Neural crest cell (in vitro differentiated cells): ENCODE measurements around the gene SSH2. TPM values are rescaled to one million over a fixed set of nuclear protein-coding genes. Genes with fewer than 3 reads are reported as not detected.

Source experiments
- DNase-seq: peaks from one replicate; pipeline ENCODE4 v3.0.0; 2021; ENCODE audit warnings: low read depth, mixed read lengths, low spot score
- H3K27ac Mint-ChIP-seq: one replicate; pipeline ENCODE4 v1.8.0; 2021; ENCODE audit warnings: mild to moderate bottlenecking, mixed read lengths; ENCODE audit not compliant: unreplicated experiment
- H3K27me3 Mint-ChIP-seq: 2 replicates; pipeline ENCODE4 v1.8.0; 2021; ENCODE audit warnings: low read depth, mild to moderate bottlenecking, mixed read lengths
- H3K36me3 Mint-ChIP-seq: 2 replicates; pipeline ENCODE4 v1.8.0; 2021; ENCODE audit warnings: low read depth, mild to moderate bottlenecking, mixed read lengths
- H3K4me1 Mint-ChIP-seq: 2 replicates; pipeline ENCODE4 v1.8.0; 2021; ENCODE audit warnings: mixed read lengths
- H3K4me3 Mint-ChIP-seq: one replicate; pipeline ENCODE4 v1.8.0; 2021; ENCODE audit warnings: mild to moderate bottlenecking, mixed read lengths
- H3K9me3 Mint-ChIP-seq: 2 replicates; pipeline ENCODE4 v1.8.0; 2021; ENCODE audit warnings: mixed read lengths
- total RNA-seq: library from RNA; stranded (reverse); gene quantifications from 2 replicates; pipeline ENCODE4 v1.2.1, GENCODE V29; 2021
- TF ChIP-seq, protein P1 (sequence below): fragments of 200-600 bp; sonication (generic); conservative IDR thresholded peaks from 2 replicates; pipeline ENCODE4 v1.5.0; 2021; ENCODE audit warnings: antibody characterized with exemption, mild to moderate bottlenecking

SSH2 gene
- total RNA-seq, 1 donor from 2014 or later: 29.2 TPM

DNA sequence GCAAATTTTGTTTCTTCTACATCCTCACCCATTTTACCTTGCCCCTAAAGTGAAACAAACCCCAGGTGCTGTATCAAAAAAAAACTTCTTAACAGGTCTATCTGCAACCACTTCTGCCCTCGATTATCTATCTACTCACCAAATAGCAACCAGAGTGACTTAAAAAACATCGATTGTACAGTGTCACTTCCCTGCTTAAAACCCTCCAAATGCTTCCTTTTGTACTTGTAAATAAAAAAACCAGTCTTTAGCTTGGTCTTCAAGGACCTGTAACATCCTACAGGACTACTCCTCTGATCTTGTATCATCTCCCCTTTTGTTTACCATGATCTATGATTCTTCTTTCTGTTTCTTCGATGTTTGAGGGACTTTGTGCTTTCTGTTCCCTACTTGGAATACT lies 224.6 kb downstream of the SSH2 start:
- no peak overlapping the region for H3K27ac Mint-ChIP-seq
- H3K4me3 Mint-ChIP-seq: no peak overlapping the region
- no peak for DNase-seq
- H3K9me3 Mint-ChIP-seq: no peaks in the 10 kb centered on the region
- H3K36me3 Mint-ChIP-seq: peaks cover 6% of the 10 kb centered on the region
- TF ChIP-seq, protein P1, sequence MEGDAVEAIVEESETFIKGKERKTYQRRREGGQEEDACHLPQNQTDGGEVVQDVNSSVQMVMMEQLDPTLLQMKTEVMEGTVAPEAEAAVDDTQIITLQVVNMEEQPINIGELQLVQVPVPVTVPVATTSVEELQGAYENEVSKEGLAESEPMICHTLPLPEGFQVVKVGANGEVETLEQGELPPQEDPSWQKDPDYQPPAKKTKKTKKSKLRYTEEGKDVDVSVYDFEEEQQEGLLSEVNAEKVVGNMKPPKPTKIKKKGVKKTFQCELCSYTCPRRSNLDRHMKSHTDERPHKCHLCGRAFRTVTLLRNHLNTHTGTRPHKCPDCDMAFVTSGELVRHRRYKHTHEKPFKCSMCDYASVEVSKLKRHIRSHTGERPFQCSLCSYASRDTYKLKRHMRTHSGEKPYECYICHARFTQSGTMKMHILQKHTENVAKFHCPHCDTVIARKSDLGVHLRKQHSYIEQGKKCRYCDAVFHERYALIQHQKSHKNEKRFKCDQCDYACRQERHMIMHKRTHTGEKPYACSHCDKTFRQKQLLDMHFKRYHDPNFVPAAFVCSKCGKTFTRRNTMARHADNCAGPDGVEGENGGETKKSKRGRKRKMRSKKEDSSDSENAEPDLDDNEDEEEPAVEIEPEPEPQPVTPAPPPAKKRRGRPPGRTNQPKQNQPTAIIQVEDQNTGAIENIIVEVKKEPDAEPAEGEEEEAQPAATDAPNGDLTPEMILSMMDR: no peak
- no peaks in the 10 kb centered on the region for H3K27me3 Mint-ChIP-seq
- no peaks in the 10 kb centered on the region for H3K4me1 Mint-ChIP-seq

DNA sequence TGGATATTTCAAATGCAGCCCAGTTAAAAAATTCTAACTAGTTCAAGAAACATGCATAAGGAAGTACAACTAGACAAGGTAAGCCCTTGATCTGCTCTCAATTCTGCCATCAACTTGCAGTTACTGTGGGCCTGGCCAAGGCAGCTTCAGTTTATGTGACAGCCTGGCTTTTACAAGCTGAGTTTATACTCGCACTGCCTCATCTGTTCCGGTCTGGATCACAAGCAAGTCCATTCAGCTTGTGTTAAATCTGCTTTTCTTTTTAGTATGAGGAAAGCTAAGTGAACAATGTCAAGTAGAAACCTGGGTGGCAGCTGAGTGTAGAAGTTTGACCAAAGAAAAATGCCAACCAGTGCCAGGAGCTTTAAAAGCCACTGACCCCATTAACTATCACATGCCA lies 230.7 kb downstream of the SSH2 start:
- H3K9me3 Mint-ChIP-seq: no peaks in the 10 kb centered on the region
- H3K27me3 Mint-ChIP-seq: no peaks in the 10 kb centered on the region
- no peaks in the 10 kb centered on the region for H3K4me1 Mint-ChIP-seq
- no peak overlapping the region for H3K27ac Mint-ChIP-seq
- TF ChIP-seq, protein P1: no peak
- peaks cover 7% of the 10 kb centered on the region for H3K36me3 Mint-ChIP-seq
- H3K4me3 Mint-ChIP-seq: no peak overlapping the region
- DNase-seq: no peak

DNA sequence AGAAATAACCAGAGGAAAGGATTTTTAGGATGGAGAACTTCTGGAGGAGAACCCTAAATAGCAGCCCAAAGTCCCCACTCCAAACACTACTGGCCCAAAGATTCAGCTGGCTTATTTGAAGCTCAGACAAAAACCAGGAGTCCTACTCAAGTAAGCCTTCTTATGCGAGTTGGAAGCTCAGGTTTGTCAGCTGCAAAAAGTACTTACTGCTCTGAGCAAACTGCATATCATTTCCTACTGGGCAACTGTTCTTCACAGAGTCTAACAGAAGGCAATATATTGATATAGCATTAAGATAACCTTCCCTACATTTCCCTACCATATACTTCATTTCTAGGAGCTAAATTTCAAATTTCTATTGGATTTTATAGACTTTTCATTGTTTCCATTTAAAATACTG lies 231.2 kb downstream of the SSH2 start:
- Mint-ChIP-seq H3K9me3 (no peaks in the 10 kb centered on the region), H3K4me3 (no peak overlapping the region), H3K36me3 (peaks cover 7% of the 10 kb centered on the region), H3K27me3 (no peaks in the 10 kb centered on the region), H3K4me1 (no peaks in the 10 kb centered on the region), H3K27ac (no peak overlapping the region)
- TF ChIP-seq, protein P1: no peak
- no peak for DNase-seq

DNA sequence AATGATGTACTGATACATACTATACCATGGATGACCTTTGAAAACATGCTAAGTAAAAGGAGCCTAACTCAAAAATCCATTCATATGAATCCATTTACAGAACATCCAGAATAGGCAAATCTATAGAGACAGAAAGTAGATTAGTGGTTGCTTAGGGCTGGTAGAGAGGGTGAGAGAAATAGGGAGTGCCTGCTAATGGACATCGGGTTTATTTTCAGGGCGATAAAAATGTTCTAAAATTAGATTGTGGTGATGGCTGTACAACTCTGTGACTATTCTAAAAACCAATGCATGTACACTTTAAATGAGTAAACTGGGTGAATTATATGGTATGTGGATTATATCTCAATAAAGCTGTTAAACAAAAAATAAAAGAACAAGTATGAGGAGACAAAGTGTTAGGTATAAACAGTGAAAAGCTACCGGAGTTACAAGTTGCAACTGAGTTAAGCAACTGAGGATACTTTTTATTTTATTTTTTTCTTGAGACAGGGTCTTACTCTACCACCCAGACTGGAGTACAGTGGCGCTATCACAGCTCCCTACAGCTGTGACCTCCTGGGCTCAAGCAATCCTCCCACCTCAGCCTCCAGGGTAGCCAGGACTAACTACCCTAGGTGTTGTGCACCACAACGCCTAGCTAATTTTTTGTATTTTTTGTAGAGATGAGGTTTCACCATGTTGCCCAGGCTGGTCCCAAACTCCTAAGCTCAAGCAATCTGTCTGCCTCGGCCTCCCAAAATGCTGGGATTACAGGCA lies 231.8 kb downstream of the SSH2 start:
- TF ChIP-seq, protein P1: no peak
- H3K9me3 Mint-ChIP-seq: no peaks in the 10 kb centered on the region
- no peak overlapping the region for H3K27ac Mint-ChIP-seq
- H3K4me1 Mint-ChIP-seq: no peaks in the 10 kb centered on the region
- DNase-seq: no peak
- H3K36me3 Mint-ChIP-seq: peaks cover 7% of the 10 kb centered on the region
- no peaks in the 10 kb centered on the region for H3K27me3 Mint-ChIP-seq
- no peak overlapping the region for H3K4me3 Mint-ChIP-seq

DNA sequence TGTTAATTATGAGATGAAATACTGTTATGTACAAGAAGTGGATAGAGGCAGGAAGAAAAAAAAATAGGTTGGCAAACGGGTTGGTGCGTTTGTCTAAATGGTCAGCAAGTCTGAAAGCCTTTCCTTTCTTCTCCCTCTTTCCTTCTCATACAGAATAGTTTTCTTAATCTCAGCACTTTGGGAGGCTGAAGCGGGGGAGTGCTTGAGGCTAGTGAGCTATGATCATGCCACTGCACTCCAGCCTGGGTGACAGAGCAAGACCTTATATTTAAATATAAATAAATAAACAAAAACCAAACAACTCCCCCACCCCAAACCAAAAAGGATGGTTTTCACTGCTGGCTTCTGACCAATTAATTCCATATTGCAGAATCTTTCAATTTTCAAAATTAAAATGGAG lies 232.7 kb downstream of the SSH2 start:
- no peak overlapping the region for H3K27ac Mint-ChIP-seq
- H3K9me3 Mint-ChIP-seq: no peaks in the 10 kb centered on the region
- no peak overlapping the region for H3K4me3 Mint-ChIP-seq
- H3K27me3 Mint-ChIP-seq: no peaks in the 10 kb centered on the region
- DNase-seq: no peak
- peaks cover 3% of the 10 kb centered on the region for H3K36me3 Mint-ChIP-seq
- TF ChIP-seq, protein P1: no peak
- H3K4me1 Mint-ChIP-seq: no peaks in the 10 kb centered on the region
